ENCODE measurements around the gene TSC22D3.

DNA sequence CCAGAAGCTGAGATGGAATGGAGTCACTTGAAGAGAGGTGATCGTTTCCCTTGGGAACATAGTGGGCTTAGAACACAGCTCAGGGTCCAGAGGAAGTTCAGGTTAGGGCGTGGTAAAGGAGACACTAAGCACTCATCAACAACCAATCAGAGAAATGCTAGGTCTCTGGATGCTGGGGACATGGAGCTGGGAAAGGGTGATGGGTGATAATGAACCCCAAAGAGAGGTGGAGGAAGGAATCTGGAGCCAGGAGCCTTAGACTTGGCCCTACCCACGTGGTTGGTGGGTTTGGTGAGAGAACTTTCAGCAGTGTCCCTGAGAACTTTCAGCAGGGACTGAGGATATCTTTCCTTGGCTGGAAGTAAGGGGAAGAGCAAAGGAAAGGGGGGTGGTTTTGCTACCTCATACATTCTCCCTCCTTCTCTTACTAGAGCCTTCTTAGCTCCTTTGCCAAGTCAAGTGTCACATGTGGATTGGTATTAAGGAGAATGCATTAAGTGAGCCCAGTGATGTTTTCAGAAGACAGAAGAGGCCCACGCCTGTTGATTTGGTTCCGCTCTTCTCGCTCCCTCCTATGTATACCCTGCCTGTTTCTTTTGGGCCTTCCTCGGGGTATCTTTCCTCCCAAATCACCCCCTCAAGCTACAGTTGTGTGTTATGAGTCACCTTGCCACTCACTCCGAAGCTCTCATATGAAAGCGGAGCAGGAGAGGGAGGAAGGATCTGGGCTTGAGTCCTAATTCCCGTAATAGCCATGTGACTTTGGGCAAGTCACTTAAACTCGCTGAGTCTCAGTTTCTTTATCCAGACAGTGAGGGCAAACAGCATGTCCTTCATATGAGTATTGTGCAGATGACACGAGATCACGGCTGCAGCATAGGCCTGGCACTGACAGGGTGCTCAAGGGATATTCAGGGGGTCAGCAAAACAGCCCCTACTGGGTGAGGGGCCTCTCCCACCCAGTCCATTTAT is 63.1 kb downstream of the TSC22D3 start:
- TF ChIP-seq, protein P1, sequence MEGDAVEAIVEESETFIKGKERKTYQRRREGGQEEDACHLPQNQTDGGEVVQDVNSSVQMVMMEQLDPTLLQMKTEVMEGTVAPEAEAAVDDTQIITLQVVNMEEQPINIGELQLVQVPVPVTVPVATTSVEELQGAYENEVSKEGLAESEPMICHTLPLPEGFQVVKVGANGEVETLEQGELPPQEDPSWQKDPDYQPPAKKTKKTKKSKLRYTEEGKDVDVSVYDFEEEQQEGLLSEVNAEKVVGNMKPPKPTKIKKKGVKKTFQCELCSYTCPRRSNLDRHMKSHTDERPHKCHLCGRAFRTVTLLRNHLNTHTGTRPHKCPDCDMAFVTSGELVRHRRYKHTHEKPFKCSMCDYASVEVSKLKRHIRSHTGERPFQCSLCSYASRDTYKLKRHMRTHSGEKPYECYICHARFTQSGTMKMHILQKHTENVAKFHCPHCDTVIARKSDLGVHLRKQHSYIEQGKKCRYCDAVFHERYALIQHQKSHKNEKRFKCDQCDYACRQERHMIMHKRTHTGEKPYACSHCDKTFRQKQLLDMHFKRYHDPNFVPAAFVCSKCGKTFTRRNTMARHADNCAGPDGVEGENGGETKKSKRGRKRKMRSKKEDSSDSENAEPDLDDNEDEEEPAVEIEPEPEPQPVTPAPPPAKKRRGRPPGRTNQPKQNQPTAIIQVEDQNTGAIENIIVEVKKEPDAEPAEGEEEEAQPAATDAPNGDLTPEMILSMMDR (IDR thresholded peaks at IDR 0.05; ENCODE audit: low read length): no peak
- TF ChIP-seq EZH2 (IDR thresholded peaks at IDR 0.05; ENCODE audit: borderline replicate concordance, low read length): no peak

All from OCI-LY1 (cell line).